Body of pancreas (tissue), 4 donors: Measurements from ENCODE around the gene NSUN6.

ENCODE experiments used
- CTCF ChIP-seq, 7 experiments: fragments of 450-650 bp in 4 of 7; fragments of 200-600 bp in 3 of 7; sonication (generic) in 3 of 7; IDR thresholded peaks; one replicate each; pipeline ENCODE4 v1.5.1; 2016 to 2019; ENCODE audit warnings: antibody characterized with exemption in 7 of 7
- POLR2A ChIP-seq, 3 donors: fragments of 450-650 bp; IDR thresholded peaks; one replicate each; pipeline ENCODE4 v1.6.1; 2016; ENCODE audit warnings: antibody characterized with exemption in 3 of 3, mild to moderate bottlenecking in 2 of 3

DNA sequence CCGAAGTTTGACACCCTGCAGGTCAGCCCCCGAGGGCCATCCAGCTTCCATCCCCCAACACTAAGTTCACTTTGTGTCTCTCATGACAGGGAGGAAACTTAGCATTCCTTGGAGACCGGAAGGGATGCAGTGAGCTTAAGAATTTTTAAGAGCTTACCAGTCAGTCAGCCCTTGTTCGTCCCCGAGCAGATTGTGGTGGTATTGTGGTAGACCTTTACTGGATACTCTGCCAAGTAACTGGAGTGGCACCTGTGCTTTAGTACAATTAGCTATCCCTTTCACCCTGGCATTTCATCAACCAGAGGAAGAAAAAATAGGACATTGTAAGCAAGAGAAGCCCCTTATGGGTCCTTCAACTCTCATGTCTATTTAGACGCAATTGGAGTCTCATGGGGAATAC, 74.8 kb downstream of the NSUN6 start:
- TF ChIP-seq CTCF (IDR thresholded peaks at IDR 0.05) (no peak), POLR2A (IDR thresholded peaks at IDR 0.05) (no peak)
